Ammon's horn (tissue), 1 donor: ENCODE data around the gene FAM131B.
A peak's percentile ranks its signal among the peaks of the same experiment; 100 is the strongest.

Experiments used
- DNase-seq: peaks from one replicate; pipeline ENCODE4 v3.0.0-alpha.2; 2016; ENCODE audit warnings: low spot score

Gene FAM131B

GRCh38 chr7:143356414-143357050, 6.0 kb downstream of the FAM131B start:
- no peak for DNase-seq

- no peak for DNase-seq
These were observed 6.8 kb downstream of the FAM131B start for GRCh38 chr7:143355450-143356385.

- no peak for DNase-seq
These were observed 7.5 kb downstream of the FAM131B start for GRCh38 chr7:143354965-143355364.

GRCh38 chr7:143354376-143354775, 8.1 kb downstream of the FAM131B start:
- DNase-seq: no peak

- no peak for DNase-seq
These were observed 9.9 kb downstream of the FAM131B start for GRCh38 chr7:143352531-143353002.

- no peak for DNase-seq
These were observed 10.9 kb downstream of the FAM131B start for GRCh38 chr7:143351574-143351973.

GRCh38 chr7:143351060-143351459, 11.5 kb downstream of the FAM131B start:
- no peak for DNase-seq

- DNase-seq: no peak
These were observed 14.6 kb downstream of the FAM131B start for GRCh38 chr7:143347950-143348349.

- no peak for DNase-seq
These were observed 16.5 kb downstream of the FAM131B start for GRCh38 chr7:143346018-143346417.

- DNase-seq: no peak
These were observed 17.0 kb downstream of the FAM131B start for GRCh38 chr7:143345428-143345900.

- no peak for DNase-seq
These were observed 18.9 kb downstream of the FAM131B start for GRCh38 chr7:143343596-143343995.

GRCh38 chr7:143341842-143342241, 20.7 kb downstream of the FAM131B start:
- no peak for DNase-seq

- no peak for DNase-seq
These were observed 25.3 kb downstream of the FAM131B start for GRCh38 chr7:143337216-143337615.

- DNase-seq: no peak
These were observed 28.3 kb downstream of the FAM131B start for GRCh38 chr7:143334244-143334643.

- no peak for DNase-seq
These were observed 31.2 kb downstream of the FAM131B start for GRCh38 chr7:143331179-143331801.

GRCh38 chr7:143329471-143330170, 32.9 kb downstream of the FAM131B start:
- DNase-seq: no peak

GRCh38 chr7:143327903-143328302, 34.6 kb downstream of the FAM131B start:
- DNase-seq: no peak

- no peak for DNase-seq
These were observed 37.3 kb downstream of the FAM131B start for GRCh38 chr7:143325240-143325639.

- no peak for DNase-seq
These were observed 38.9 kb downstream of the FAM131B start for GRCh38 chr7:143323653-143324052.

- no peak for DNase-seq
These were observed 39.5 kb downstream of the FAM131B start for GRCh38 chr7:143322760-143323633.

- DNase-seq: peak; percentile 26
These were observed 40.8 kb downstream of the FAM131B start for GRCh38 chr7:143321734-143322133.
